ENCODE data around the gene FAM131C.
A peak's percentile ranks its signal among the peaks of the same experiment; 100 is the strongest.

Gene FAM131C

DNA sequence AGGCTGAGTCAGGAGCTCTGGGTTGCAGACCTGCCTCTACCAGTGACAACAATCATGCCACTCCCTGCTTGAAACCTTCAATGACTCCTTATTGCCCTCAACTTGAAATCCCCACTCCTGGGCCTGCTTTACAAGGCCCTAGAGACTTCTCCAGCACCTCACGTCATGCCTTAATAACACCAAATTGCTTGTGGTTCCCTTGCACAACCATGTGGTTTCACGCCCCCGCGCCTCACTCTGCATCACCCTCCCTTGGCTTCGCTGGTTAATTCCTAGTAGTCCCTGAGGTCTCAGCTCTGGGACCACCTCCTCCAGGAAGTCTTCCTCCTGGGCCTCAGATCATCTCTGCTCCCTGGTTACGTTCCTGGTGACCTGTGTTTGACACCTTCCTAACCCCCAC, 49.5 kb upstream of the FAM131C start (continued):
- TF ChIP-seq ZNF830 (tag by site-specific recombination; IDR thresholded peaks at IDR 0.05; ENCODE audit: low read depth) (no peak), ZNF501 (tag by site-specific recombination; IDR thresholded peaks at IDR 0.05) (no peak), ZSCAN23 (tag by site-specific recombination; IDR thresholded peaks at IDR 0.05) (peak; percentile 100), ZBTB20 (tag by site-specific recombination; IDR thresholded peaks at IDR 0.05) (peak; percentile 100), ZNF664 (tag by site-specific recombination; IDR thresholded peaks at IDR 0.05) (no peak), ZNF366 (tag by site-specific recombination; conservative IDR thresholded peaks at IDR 0.05) (peak; percentile 96), ZNF155 (tag by site-specific recombination; IDR thresholded peaks at IDR 0.05) (0 out of 2 replicates have a peak, but pooled peaks have one; percentile 71), ZNF114 (tag by site-specific recombination; IDR thresholded peaks at IDR 0.05) (no peak), ZFHX2 (tag by site-specific recombination; conservative IDR thresholded peaks at IDR 0.05) (peak; percentile 98), ZNF146 (tag by site-specific recombination; IDR thresholded peaks at IDR 0.05) (peak; percentile 96), SCRT2 (tag by site-specific recombination; IDR thresholded peaks at IDR 0.05) (peak; percentile 53; the same call in 1 of the 2 replicates), ZBTB21 (tag by site-specific recombination; IDR thresholded peaks at IDR 0.05) (peak; percentile 98), ZNF776 (tag by site-specific recombination; IDR thresholded peaks at IDR 0.05; ENCODE audit: borderline replicate concordance) (no peak), ZFP3 (tag by site-specific recombination; IDR thresholded peaks at IDR 0.05; ENCODE audit: low read depth) (no peak)
- TF ChIP-seq, protein P1, sequence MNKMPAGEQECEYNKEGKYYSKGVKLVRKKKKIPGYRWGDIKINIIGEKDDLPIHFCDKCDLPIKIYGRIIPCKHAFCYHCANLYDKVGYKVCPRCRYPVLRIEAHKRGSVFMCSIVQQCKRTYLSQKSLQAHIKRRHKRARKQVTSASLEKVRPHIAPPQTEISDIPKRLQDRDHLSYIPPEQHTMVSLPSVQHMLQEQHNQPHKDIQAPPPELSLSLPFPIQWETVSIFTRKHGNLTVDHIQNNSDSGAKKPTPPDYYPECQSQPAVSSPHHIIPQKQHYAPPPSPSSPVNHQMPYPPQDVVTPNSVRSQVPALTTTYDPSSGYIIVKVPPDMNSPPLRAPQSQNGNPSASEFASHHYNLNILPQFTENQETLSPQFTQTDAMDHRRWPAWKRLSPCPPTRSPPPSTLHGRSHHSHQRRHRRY (tag by site-specific recombination; IDR thresholded peaks at IDR 0.05) = peak; percentile 61; the same call in 1 of the 2 replicates
- TF ChIP-seq, protein P2, sequence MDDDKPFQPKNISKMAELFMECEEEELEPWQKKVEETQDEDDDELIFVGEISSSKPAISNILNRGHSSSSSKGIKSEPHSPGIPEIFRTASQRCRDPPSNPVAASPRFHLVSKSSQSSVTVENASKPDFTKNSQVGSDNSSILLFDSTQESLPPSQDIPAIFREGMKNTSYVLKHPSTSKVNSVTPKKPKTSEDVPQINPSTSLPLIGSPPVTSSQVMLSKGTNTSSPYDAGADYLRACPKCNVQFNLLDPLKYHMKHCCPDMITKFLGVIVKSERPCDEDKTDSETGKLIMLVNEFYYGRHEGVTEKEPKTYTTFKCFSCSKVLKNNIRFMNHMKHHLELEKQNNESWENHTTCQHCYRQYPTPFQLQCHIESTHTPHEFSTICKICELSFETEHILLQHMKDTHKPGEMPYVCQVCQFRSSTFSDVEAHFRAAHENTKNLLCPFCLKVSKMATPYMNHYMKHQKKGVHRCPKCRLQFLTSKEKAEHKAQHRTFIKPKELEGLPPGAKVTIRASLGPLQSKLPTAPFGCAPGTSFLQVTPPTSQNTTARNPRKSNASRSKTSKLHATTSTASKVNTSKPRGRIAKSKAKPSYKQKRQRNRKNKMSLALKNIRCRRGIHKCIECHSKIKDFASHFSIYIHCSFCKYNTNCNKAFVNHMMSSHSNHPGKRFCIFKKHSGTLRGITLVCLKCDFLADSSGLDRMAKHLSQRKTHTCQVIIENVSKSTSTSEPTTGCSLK (tag by site-specific recombination; IDR thresholded peaks at IDR 0.05) = no peak
- TF ChIP-seq, protein P3, sequence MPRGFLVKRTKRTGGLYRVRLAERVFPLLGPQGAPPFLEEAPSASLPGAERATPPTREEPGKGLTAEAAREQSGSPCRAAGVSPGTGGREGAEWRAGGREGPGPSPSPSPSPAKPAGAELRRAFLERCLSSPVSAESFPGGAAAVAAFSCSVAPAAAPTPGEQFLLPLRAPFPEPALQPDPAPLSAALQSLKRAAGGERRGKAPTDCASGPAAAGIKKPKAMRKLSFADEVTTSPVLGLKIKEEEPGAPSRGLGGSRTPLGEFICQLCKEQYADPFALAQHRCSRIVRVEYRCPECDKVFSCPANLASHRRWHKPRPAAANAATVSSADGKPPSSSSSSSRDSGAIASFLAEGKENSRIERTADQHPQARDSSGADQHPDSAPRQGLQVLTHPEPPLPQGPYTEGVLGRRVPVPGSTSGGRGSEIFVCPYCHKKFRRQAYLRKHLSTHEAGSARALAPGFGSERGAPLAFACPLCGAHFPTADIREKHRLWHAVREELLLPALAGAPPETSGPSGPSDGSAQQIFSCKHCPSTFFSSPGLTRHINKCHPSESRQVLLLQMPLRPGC (tag by site-specific recombination; IDR thresholded peaks at IDR 0.05) = peak; percentile 100
- TF ChIP-seq, protein P4, sequence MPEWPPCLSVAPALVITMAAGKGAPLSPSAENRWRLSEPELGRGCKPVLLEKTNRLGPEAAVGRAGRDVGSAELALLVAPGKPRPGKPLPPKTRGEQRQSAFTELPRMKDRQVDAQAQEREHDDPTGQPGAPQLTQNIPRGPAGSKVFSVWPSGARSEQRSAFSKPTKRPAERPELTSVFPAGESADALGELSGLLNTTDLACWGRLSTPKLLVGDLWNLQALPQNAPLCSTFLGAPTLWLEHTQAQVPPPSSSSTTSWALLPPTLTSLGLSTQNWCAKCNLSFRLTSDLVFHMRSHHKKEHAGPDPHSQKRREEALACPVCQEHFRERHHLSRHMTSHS (tag by site-specific recombination; IDR thresholded peaks at IDR 0.05) = peak; percentile 92

DNA sequence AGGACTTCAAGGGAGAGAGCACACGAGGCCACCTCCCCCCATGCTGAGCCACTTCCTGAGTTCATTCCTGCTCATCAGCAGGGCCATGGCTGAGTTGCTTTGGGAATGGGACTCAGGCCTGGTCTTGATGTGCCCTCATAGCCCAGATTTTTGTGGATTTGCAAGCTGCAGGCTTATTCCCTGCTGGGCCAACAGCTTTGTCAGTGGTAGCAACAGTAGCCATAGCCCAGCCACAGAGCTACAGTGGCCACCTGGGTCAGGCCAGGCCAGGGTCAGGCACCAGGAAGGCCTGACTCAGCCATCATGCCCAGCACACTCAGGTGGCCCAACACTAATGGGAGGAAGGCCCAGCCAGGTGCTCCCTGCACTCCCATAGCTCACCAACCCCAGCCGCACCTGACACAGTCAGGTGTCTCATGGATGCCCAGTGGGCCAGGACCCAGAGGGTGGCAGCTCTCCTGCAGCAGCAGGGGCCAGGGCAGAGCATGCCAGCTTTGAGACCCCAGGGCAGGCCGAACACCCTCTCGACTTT, 49.0 kb upstream of the FAM131C start:
- TF ChIP-seq, protein P5, sequence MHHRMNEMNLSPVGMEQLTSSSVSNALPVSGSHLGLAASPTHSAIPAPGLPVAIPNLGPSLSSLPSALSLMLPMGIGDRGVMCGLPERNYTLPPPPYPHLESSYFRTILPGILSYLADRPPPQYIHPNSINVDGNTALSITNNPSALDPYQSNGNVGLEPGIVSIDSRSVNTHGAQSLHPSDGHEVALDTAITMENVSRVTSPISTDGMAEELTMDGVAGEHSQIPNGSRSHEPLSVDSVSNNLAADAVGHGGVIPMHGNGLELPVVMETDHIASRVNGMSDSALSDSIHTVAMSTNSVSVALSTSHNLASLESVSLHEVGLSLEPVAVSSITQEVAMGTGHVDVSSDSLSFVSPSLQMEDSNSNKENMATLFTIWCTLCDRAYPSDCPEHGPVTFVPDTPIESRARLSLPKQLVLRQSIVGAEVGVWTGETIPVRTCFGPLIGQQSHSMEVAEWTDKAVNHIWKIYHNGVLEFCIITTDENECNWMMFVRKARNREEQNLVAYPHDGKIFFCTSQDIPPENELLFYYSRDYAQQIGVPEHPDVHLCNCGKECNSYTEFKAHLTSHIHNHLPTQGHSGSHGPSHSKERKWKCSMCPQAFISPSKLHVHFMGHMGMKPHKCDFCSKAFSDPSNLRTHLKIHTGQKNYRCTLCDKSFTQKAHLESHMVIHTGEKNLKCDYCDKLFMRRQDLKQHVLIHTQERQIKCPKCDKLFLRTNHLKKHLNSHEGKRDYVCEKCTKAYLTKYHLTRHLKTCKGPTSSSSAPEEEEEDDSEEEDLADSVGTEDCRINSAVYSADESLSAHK (tag by site-specific recombination; IDR thresholded peaks at IDR 0.05) = no peak
- TF ChIP-seq ZIC2 (tag by site-specific recombination; IDR thresholded peaks at IDR 0.05) = peak; percentile 22; the same call in 1 of the 2 replicates
- TF ChIP-seq, protein P6, sequence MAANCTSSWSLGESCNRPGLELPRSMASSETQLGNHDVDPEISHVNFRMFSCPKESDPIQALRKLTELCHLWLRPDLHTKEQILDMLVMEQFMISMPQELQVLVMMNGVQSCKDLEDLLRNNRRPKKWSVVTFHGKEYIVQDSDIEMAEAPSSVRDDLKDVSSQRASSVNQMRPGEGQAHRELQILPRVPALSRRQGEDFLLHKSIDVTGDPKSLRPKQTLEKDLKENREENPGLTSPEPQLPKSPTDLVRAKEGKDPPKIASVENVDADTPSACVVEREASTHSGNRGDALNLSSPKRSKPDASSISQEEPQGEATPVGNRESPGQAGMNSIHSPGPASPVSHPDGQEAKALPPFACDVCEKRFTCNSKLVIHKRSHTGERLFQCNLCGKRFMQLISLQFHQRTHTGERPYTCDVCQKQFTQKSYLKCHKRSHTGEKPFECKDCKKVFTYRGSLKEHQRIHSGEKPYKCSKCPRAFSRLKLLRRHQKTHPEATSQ (tag by site-specific recombination; IDR thresholded peaks at IDR 0.05) = 0 out of 2 replicates have a peak, but pooled peaks have one; percentile 1
- Histone ChIP-seq H3K4me1 (ENCODE audit: control insufficient read depth, insufficient read depth, low read length) (peaks cover 6% of the 10 kb centered on the region), H3K36me3 (ENCODE audit: control insufficient read depth in 2 of 2, insufficient read depth in 1 of 2, low read length in 2 of 2) (peaks cover 0 to 31% of the 10 kb centered on the region in 2 experiments; a peak in 1 of 3 replicates), H3K9me3 (ENCODE audit: control insufficient read depth, insufficient read depth, low read depth, low read length) (no peaks in the 10 kb centered on the region), H3K27ac (ENCODE audit: extremely low read depth, low read depth, low read length) (peak overlapping the region; percentile 29; the same call in 1 of the 2 replicates), H3K4me3 (ENCODE audit: low read depth, low read length) (no peak overlapping the region)
- POLR2A ChIA-PET = interaction anchor here (1.0 to 1.1 kb wide), 2 partner anchors 34 to 59 kb away, joined by 3 read pairs; partner anchors contain the start of gene EPHA2
- CTCF ChIA-PET = interaction anchor here (0.6 to 6.7 kb wide), 2 partner anchors 30 to 40 kb away, joined by 3 to 34 read pairs; no protein-coding TSS in a partner anchor
